GM18951 (cell line): ENCODE data around the gene FAM20C.

Experiments
- POLR2A ChIP-seq: IDR thresholded peaks from 4 replicates; pipeline ENCODE4 v1.6.1; 2011; ENCODE audit warnings: mild to moderate bottlenecking; ENCODE audit not compliant: insufficient read length, insufficient read depth; ENCODE audit errors: extremely low read depth
- in situ Hi-C: fragments of 300-500 bp; cut with MboI; formaldehyde crosslinking; loops from one replicate; pipeline ENCODE4 v1.12.0; 2022; ENCODE audit warnings: low sequenced_read_pairs, mixed read lengths, inconsistent platforms; ENCODE audit not compliant: unreplicated experiment

Gene FAM20C

GRCh38 chr7:303884-304573, 111.7 kb downstream of the FAM20C start:
- no peak for TF ChIP-seq POLR2A
- in situ Hi-C loops: no loop called here

- in situ Hi-C loops: no loop called here
- no peak for TF ChIP-seq POLR2A
Observed at GRCh38 chr7:304574-305409, 112.4 kb downstream of the FAM20C start.

GRCh38 chr7:305410-306151, 113.2 kb downstream of the FAM20C start:
- TF ChIP-seq POLR2A: no peak
- in situ Hi-C loops: no loop called here

GRCh38 chr7:307970-308369, 115.6 kb downstream of the FAM20C start:
- no peak for TF ChIP-seq POLR2A

GRCh38 chr7:309586-310228, 117.3 kb downstream of the FAM20C start:
- in situ Hi-C loops: loop anchor here (10.0 kb wide), 2 partner anchors 455 to 555 kb away; no protein-coding TSS in a partner anchor
- no peak for TF ChIP-seq POLR2A

More at GRCh38 chr7:307970-308369, 115.6 kb downstream of the FAM20C start:
- in situ Hi-C loops: no loop called here
